NCI-H2171 (cell line): ENCODE data around the gene AFF3.
A peak's percentile ranks its signal among the peaks of the same experiment; 100 is the strongest.

Experiments used
- DNase-seq: peaks from one replicate; lab custom pipeline; 2025; lab: John Stamatoyannopoulos, UW

AFF3 gene

DNA sequence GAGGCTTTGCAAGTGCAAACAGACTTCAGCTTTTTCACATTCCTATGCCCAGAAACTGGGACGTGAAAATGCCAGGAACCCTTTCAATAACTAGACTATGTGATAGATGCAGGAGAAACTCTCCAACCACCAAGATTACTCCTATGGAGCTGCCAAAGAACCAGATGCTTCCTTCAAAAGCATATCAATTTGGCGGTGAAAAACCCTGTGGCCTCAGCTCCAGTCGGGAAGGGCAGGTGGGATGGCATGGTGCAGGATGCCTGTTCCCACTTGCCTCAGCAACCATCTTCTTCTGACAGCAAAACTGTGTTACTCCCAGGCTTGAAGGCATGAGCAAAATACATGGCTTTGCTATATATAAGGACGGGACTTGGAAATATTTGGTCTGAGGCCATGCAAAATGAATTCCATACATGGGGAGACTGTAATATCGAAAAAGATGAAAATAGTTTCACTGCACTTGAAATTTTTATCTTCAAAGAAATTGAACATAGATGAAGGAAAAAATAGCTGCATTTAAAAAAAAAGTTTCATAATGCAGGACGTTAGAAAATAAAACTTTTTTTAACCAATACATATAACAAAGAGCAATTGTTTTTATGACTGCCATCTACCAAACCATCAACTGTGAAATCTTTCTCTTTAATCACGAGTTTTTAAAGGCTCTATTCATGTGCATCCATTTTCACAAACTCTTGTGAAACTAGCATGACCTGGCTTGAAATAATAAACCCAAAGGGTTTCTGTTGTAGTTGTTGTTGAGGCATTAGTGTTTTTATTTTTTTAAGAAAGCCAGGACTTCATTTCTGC, 99.1 kb downstream of the AFF3 start:
- no peak for DNase-seq

DNA sequence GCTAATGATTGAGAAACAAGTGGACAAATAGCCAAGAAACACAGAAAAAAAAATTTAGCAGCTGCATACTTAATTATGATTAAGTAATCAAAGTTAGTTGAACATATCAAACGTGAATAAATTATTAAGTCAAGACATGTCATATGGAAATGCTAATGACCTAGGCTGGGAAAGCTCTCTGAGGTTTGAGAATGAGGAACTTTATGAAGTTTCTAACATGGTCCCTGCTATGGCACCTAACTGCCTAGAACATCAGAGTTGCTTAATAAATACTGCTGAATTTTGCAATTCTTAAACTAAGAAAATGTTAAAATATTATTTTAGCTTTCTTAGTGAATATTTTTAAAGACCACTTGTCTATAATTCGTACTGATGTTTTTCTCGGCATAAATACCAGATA, 99.8 kb downstream of the AFF3 start:
- DNase-seq: no peak

GRCh38 chr2:100041946-100042345, 100.4 kb downstream of the AFF3 start:
- no peak for DNase-seq

DNA sequence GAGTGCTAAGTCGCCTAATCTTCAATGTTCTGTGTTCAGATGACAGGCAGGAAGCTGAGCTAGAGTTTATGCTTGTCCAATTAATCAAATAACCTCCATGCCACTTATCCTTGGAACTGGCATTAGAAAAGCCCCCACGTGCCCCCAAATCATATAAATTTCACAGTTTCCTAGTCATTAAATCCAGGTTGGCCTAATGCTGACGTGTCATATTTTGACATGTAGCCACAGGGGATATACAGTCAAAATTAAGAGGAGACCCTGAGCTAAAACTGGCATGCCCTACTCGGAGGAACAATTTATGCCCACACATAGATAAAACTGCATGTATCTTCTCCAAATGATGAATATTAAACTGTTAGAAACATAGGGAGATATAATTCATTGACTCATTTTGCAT, 101.0 kb downstream of the AFF3 start:
- no peak for DNase-seq

DNA sequence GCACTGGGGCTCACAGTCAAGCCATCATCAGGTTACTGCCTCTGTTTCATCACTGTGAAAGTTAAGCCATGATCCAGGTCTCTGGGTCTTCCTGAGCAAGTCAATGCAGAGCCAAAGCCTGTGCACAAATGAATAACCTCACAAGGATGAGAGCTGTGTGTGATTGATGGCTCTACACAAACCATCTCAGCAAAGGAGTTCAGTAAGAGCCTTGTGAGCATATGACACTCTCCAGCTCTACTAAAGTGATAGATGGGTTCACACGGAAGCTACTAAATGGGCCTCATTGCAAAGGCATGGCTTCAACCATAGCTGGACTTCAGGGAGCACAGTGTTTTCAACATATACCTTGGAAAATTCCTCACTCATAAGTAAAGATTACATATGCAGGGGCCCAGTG, 101.5 kb downstream of the AFF3 start:
- DNase-seq: no peak

GRCh38 chr2:100039291-100039980, 103.0 kb downstream of the AFF3 start:
- DNase-seq: no peak

DNA sequence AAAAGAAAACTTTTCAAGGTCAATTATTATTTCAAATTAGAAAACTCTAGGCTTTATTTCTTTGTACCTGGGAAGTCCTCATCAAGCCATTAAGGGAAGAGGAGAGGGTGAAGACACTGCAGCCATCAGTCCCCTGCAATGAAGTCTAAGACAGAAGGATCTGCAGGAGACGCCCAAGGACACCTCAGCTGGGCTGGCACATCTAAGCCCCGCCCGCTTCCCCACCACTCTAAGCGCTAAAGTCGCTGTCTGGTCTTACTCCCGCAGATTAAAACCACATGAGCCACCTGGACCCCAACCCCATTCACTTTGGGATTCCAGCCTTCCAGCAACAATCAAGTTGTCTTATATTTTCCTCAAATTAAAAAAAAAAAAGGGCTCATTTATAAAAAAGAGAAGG, 104.4 kb downstream of the AFF3 start:
- peak; percentile 19 for DNase-seq

DNA sequence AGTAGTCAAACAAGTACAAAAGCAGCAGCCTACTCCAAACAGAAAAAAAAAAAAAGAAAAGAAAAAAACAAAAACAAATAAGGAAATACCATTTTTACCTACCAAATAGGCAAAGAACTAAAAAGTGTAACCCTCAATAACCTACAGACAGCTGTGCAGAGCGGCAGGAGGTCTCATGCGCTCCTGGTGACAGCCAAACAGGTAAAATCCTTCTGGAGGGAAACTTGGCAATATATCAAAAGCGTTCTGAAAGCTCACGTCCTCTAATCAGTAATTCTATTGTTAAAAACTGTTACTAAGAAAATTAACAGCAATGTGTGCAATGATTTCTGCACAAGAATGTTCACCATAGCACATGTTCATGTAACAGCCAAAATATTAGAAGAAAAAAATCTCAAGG, 105.6 kb downstream of the AFF3 start:
- peak; percentile 94 for DNase-seq

DNA sequence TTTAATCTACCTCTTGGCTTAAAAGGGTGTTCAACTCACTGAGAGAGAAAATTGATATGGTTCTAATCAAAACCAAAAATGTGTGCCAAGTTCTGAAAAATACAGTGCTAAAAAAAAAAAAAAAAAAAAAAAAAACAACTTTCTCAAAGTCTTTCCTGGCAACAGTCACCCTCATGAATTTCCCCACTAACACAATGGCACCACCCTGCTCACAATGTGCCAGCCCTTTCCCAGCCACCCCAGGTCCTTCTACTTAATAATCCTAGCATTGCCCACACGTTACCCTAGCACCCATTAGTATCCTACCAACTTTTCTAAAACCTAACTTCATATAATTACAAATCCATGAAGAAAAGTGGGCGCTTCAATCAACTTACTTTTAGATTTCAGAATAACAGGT, 106.4 kb downstream of the AFF3 start:
- no peak for DNase-seq

GRCh38 chr2:100034431-100034830, 108.0 kb downstream of the AFF3 start:
- DNase-seq: no peak

- DNase-seq: no peak
Measured at GRCh38 chr2:100033976-100034375, 108.4 kb downstream of the AFF3 start.

DNA sequence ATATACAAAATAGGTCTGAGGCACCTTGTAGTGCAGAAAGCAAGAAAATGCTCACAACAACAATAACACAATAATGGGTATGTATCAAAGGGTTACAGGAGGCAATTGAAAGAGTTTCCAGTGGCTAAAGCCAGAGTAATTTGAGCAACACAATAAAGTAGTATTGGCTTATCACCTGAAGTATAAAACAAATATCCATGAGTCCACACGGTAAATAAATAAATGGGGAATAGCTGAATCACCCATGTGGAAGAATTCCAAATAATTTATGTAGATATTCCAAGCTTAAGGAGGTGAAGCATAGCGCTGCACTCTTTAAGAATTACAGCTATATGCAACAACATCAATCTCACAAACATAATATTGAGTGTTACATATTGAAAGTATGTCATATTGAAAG, 110.8 kb downstream of the AFF3 start:
- DNase-seq: no peak

DNA sequence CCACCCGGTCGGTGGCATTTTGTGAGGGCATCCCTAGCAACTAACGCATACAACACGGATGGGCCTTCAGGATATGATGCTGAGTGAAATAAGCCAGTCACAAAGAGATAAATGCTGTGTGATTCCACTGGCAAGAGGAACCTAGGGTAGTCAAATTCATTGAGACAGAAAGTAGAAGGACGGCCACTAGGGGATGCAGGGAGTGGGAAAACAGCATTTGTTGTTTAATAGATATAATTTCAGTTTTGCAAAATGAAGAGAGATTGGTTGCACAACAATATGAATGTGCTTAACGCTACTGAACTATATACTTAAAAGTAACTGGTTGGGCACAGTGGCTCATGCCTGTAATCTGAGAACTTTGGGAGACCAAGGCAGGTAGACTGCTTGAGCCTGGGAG, 112.9 kb downstream of the AFF3 start:
- DNase-seq: no peak

GRCh38 chr2:100021791-100022340, 120.5 kb downstream of the AFF3 start:
- no peak for DNase-seq

GRCh38 chr2:100019499-100019898, 122.9 kb downstream of the AFF3 start:
- no peak for DNase-seq

DNA sequence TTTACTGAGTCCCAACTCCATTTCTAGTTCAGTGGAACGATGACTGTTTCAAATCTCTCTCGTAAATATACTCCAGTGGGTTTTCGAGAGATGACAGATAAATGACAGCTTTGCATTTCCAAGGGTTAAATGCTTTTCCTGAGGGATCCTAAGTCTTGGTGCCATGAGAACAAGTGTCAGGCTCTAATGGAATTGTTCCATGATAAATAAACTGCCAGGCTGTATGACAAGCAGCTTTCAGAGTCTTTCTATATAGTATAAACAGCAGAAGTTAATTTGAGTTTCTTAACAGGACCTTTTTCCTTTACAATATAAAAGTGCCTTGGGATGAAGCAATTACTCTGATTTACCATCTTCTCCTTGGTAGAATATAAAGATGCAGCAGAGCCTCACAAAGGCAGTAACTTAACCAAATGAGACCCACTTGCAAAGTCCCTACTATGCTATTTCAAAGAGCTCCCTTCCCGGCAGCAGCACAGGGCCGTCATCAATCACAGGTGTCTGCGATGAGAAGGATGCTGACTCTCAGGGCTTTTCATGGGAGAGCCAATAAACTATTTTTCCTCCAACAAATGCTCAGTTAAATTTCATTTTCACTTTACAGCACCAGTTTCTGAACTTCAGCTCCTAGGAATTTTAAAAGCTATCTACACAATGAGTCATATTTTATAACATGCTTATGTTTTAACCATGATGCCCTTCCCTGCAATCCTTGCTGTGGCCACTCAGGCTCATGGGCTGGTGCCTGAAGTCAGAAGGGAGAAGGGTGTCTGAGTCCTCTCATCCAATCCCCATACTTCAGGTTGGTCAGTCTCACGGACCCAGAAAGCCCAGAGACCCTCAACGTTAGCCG, 123.8 kb downstream of the AFF3 start:
- no peak for DNase-seq

DNA sequence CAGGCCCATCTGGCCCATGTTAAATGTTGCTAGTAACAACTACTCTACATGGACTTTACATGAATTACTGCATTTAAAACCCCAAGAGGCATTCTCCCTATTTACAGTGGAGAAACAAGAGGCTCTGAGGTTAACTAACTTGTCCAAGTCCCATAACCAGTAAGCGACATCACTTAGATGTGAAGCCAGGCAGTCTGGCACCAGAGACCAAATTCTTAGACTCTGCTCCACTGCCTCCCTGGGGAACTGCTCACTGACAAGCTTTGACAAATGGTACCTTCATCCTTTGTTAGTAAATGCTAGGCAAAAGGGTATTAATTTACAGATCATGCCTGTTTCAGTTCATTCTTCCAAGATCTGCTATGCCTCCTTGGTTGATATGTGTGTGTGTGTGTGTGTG, 124.8 kb downstream of the AFF3 start:
- peak; percentile 87 for DNase-seq

DNA sequence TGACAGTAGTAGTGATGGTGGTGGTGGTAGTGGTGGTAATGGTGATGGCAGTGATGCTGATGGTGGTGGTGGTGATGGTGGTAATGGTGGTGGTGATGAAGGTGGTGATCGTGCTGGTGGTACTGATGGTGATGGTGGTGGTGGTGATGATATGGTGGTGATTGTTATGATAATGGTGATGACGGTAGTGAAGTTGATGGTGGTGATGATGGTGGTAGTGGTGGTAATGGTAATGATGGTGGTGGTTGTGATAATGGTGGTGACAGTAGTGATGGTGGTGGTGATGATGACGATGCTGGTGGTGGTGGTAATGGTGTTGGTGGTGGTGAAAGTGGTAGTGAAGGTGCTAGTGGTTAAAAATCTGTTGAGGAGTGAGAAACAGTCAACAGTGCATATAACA, 125.6 kb downstream of the AFF3 start:
- DNase-seq: no peak

DNA sequence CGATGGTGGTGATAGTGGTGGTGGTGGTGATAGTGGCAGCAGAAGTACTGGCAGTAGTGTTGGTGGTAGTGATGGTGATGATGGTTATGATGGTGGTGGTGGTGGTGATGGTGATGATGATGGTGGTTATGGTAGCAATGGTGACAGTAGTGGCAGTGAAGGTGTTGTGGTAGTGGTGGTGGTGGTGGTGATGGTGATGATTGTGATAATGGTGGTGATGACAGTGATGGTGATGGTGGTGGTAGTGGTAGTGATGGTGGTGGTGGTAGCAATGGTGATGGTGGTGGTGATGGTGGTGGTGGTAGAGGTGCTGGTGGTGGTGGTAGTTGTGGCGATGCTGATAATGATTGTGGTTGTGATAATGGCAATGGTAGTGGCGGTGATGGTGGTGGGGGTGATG, 126.5 kb downstream of the AFF3 start:
- DNase-seq: no peak

DNA sequence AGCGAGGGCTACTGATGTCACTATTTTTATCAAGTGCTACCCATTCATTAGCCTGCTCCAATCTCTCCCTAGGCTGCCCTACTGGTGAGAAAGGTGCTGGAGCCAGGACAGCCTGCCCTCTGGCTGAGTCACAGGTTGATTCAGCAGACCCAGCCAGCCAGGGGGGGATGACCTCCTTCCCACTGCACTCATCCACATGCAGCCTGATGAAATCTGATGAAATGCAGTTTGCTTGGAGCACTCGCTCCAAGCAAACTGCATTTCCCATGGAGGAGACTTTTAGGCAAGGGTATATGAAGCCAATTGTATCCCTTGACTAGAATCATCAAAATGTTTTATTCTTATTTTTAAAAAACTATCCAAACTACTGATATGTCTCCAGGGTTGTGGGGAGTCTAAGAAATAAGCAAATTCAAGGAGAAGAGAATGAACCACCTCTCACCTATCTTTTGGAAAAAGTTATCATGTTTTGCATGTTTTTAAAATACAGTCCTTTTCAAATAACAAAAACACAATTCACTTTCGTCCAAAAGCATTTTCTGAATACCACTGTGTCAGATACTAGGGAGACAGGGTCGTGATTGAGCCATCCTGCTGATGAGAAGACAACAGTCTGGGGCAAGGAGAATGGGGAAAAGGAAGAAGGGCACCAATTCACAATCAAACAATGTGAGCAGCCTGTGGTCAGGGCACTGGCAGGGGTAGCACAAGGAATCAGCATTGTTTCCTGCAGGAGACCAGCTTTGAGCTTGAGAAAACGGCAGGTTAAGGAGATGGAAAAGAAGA, 128.3 kb downstream of the AFF3 start:
- DNase-seq: no peak

DNA sequence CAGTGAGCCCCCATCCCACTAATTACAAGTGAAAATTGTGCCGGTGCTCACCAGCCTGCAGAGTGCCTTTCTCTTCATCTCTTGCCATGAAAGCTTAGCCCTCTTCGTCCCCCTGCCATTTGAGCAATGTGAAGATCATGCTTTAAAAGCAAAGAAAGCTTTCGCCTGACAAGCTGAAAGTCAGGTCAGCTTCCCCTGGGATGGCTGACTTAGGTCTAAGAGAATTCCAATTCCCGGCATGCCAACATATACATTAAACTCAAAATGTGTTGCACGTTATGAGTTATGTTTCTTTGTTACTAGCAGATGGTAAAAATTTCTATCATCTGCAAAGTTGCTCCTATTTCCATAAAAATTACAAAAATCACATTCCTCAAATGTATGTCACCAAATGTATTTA, 129.8 kb downstream of the AFF3 start:
- no peak for DNase-seq

DNA sequence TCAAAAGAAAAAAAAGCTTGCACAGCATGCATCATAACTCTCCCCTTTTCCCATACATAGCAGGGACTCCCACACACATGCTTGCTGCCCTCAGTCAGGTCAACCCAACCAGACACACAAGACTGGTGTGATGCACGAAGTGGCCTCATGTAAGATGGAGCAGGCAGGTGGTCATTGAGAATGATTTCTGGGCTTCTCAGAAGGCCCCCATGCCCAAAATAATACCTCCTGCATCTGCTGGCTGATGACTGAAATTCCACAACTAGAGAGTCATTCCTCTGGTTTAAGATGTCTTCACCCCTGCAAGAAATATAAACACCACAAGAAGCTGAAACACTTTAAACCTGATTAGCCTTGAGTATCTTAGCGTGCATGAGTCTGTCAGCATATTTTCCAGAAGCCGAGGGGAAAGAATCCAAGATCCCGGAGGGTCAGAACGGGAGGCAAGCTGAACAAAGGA, 131.1 kb downstream of the AFF3 start:
- DNase-seq: no peak
